DMS 273 (cell line): ENCODE results near the gene MTARC2.

Experiments used
- DNase-seq: peaks from one replicate; lab custom pipeline; 2025; ENCODE audit not compliant: unreplicated experiment; lab: John Stamatoyannopoulos, UW

The MTARC2 gene

DNA sequence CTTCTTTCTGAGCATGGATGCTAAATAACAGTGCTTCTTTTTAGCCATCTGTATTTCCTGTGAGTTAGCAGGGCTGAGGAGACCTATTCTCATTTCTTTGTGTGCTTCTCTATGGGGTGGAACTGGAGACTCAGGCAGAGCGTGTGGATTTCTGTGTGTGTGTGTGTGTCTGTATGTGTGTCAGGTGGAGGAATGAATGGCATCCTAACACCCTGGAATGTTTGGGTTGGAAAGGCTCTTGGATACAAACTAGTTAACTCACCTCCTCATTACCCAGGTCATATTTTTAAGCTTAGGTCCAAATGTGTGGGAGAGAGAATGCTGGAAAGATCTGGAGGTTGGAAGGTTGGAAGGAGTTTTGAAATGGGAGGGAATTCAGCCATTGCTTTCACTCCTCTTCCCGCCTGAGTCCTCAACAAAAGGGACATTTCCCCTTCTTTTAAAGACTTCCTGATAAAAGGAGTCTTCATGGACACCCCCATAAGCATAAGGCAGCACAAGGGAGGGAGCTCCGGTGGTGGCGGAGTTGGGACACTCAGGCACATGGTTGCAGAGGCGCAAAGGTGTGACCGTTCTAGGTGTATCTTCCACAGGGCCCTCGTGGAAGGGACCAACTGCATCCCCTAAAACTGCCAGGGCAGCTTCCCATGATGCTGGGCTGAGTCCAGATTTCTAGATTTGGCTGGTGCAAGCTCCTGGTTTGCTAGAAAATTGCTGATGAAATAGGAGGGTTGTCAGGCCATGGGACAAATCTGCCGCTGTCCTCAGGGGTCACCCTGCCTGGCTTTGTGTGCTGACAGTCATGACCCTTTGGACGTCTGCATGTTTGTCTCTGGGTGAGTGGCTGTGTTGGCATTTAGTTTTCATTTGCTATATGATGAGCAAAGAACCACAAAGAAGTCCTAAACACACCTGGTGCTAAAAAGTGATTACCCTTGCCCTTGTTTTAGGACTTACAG, 76.2 kb downstream of the MTARC2 start:
- no peak for DNase-seq

DNA sequence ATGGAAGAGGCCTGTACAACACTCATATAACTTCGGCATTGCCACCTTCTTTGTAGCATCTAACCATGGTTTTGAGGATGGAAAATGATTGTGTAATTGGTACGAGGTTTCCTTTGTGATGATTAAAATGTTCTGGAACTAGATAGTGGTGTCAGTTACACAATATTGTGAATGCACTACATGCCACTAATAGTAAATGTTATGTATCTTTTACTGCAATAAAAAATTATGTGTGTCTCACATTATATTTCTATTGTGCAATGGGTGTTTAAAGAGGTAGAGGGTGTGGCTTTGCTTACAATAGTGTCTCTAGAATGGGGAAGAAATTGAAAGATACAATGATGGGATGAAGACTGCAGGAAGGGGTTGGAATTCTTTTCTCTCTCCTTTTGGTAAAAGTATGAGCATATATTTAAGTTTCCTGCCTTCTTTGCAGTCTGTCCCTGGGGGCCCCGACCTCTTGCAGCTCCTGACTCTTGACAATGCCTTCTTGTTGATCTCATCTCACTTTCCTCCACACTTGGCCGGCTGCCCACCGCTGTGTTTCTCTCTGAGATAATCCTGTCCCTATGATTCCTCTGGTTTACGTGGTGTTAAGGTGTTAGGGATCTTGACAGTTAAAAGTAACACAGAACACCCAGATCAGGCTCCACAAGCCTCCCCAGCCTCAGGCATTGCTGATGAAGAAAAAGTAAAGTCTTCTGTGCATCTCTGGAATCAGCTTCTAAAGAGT, 77.9 kb downstream of the MTARC2 start:
- DNase-seq: no peak

DNA sequence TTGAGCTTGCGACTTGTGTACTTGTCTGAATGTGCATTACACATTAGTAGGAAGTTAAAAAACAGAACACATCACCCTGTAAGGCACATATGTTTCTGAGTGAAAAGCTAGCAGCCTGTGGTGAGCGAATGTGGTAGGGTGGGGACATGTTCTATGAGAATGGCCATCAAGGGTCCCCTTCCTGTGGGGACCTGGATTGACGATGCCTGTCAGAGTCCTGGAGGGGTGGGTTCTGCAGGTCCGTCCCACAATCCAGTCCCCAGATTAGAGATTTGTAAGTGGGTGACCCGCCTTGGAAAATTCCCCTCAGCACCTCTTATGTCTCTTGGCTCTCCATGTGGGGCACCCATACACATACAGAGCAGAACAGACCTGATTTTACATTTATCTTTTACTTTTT, 78.6 kb downstream of the MTARC2 start:
- DNase-seq: no peak

DNA sequence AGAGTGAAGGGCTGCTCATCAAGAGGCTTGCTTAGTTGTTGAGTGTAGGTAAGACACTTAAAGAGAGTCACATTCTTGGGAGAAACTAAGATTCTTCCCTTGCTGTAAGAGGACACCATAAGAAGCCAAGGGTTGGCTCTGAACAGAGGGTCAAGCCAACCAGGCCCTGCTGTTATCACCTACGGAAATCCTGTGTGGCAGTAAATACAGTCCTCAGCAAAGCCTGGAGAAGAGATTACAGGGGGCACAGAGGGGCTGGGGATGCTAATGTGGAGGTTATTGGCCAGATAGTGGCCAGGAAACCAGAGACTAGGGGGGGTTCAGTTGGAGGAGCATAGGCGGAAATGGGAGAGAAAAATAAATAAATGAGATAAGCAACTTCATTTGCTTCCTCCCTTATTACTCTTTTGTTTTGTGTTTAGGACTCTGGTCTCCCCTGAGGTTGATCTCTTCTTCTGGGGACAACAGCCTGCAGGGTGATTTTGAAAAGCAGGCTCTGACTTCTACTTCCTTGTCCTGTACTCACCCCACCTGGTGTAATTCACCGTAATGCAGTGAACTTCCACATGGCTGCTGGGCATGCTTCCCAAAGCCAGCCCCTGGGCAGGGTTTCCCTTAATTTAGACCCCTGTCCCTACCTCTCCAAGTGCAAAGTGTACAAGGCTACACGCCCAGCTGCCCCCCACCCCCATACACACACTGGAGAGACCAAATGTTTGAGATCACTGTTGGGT, 79.5 kb downstream of the MTARC2 start:
- no peak for DNase-seq

DNA sequence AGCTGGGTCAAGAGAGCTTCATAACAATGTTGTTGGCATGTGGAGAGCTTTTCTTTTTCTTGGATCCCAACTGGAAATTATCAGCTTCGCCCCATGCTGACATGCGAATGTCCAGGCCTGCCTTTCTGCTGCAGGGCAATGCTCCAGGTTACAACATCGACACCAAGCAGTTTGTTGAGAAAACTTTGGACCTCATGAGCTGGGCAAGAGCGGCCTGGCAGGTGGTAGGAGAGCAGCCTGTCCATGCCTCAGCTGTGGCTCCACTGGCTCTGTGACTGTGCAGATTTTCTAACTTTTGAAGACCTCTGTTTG, 80.0 kb downstream of the MTARC2 start:
- DNase-seq: no peak

DNA sequence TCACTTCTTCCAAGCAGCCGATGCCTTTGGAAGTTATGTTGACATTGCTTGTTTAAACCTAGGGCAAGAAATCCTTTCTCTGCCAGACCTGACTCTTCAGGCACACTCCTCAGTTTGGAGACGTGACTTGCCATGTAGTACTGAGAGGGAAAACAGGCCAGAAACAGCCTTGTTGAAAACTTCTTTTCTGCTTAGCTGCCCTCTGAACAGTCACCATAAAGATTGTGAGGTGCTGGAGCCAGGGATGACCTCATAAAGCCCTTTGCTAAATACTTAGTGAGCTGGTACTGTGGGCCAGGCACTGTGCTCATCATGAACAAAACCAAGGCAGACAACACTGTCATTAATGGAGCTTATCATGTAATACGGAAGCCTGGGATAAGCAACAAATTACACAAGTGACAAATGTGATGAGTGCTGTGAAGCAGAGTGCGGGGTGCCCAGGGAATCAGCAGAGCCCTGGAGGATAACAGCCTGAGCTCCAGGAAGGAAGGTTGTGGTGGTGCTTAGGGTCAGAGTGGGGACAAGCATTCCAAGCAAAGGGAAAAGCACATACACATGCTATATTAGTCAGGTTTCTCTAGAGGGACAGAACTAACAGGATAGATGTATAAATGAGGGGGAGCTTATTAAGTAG, 80.9 kb downstream of the MTARC2 start:
- DNase-seq: no peak

DNA sequence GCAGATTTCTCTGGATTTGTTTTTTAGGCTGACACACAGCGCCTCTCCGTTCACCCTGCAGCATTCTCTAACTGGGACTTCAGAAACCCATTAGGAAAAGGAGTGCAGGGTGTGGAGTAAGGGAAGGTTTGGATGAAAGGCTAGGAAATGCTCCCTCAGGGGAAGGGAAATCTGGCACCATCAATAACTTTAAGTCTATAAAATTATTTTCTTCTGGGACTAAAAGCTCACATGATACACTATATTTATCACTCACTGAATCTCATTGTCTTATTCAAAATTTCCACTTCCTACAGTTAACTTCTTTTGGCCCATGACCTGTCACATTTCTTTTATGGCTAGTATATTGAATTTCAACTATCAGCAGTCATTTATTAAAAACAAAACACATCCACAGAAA, 85.3 kb downstream of the MTARC2 start:
- DNase-seq: no peak
